Ectodermal cell (in vitro differentiated cells): ENCODE measurements around the gene RRAD. TPM values are rescaled to one million over a fixed set of nuclear protein-coding genes. Genes with fewer than 3 reads are reported as not detected.
"Not testable (repeated sequence)": the region's sequence is repeated elsewhere in the genome, so short reads cannot be mapped to it uniquely, and the experiment has no call there.

Source experiments
- H3K27ac ChIP-seq: 2 replicates; pipeline ENCODE4 v1.7.0; 2013; ENCODE audit warnings: mild to moderate bottlenecking, low read depth, low read length; ENCODE audit not compliant: insufficient read depth, poor library complexity, severe bottlenecking
- H3K27me3 ChIP-seq: 2 replicates; pipeline ENCODE4 v1.7.0; 2013; ENCODE audit warnings: mild to moderate bottlenecking, low read length; ENCODE audit not compliant: insufficient read depth, control insufficient read depth, poor library complexity, severe bottlenecking
- H3K36me3 ChIP-seq: one replicate; pipeline ENCODE4 v1.7.0; 2013; ENCODE audit warnings: low read length; ENCODE audit not compliant: control insufficient read depth, insufficient read depth
- H3K4me1 ChIP-seq: one replicate; pipeline ENCODE4 v1.7.0; 2013; ENCODE audit warnings: low read length; ENCODE audit not compliant: control insufficient read depth, insufficient read depth
- H3K4me3 ChIP-seq: 2 replicates; pipeline ENCODE4 v1.7.0; 2013; ENCODE audit warnings: low read depth, low read length, control low read depth; ENCODE audit not compliant: insufficient read depth
- H3K9me3 ChIP-seq: 2 replicates; pipeline ENCODE4 v1.7.0; 2013; ENCODE audit warnings: mild to moderate bottlenecking, low read length, moderate library complexity; ENCODE audit not compliant: control insufficient read depth
- WGBS, 2 experiments: methylation state at CpG; one replicate each; pipeline ENCODE4 v1.1.7; 2013; ENCODE audit warnings: missing lambda C conversion rate in 2 of 2; 5-methylcytosine and 5-hydroxymethylcytosine counted together
- polyA plus RNA-seq, 4 experiments: library from polyadenylated mRNA; stranded (reverse); fragments of 50-300 nt; gene quantifications; one replicate each; pipeline ENCODE4 v1.2.3, GENCODE V29; 2013

RRAD gene
- 0.56 TPM for polyA plus RNA-seq (2013, experiment 1 of 4)
- 0.52 TPM for polyA plus RNA-seq (2013, experiment 2 of 4)
- 0.48 TPM for polyA plus RNA-seq (2013, experiment 3 of 4)
- 0.41 TPM for polyA plus RNA-seq (2013, experiment 4 of 4)

GRCh38 chr16:66925322-66925840 lies at the start of gene RRAD:
Gene RRAD (minus strand): TSS chr16:66925535. CDS start chr16:66925179, 356 bp downstream.
- no peak within 1 kb of the TSS for H3K27ac ChIP-seq

GRCh38 chr16:66974932-66975246 lies 49.6 kb upstream of the RRAD start:
- H3K9me3 ChIP-seq, H3K36me3 ChIP-seq, H3K27ac ChIP-seq, H3K27me3 ChIP-seq, H3K4me3 ChIP-seq, H3K4me1 ChIP-seq: not testable (repeated sequence)
- 86 to 90% methylated on average over 11 of the region's 11 CpGs for WGBS, 2 experiments

More at GRCh38 chr16:66925322-66925840, at the start of gene RRAD:
- Histone ChIP-seq H3K36me3 (no peaks in the 10 kb centered on the region), H3K4me1 (peaks cover 14% of the 10 kb centered on the region), H3K27me3 (peaks cover 49% of the 10 kb centered on the region), H3K9me3 (no peaks in the 10 kb centered on the region), H3K4me3 (peak within 1 kb of the TSS; percentile 23)
- whole genome bisulfite sequencing, 2 experiments, result 6 to 7% methylated on average over 35 to 42 of the region's 42 CpGs

GRCh38 chr16:66974156-66974931 lies 49.0 kb upstream of the RRAD start:
- not testable (repeated sequence) for H3K36me3 ChIP-seq, H3K4me1 ChIP-seq, H3K27ac ChIP-seq, H3K4me3 ChIP-seq, H3K27me3 ChIP-seq, H3K9me3 ChIP-seq
- 93% methylated on average over 32 of the region's 32 CpGs for WGBS, 2 experiments

- H3K4me1 ChIP-seq, result no peaks in the 10 kb centered on the region
- 94 to 98% methylated on average over 6 of the region's 6 CpGs for WGBS, 2 experiments
- H3K4me3 ChIP-seq, result no peak overlapping the region
- H3K36me3 ChIP-seq, result no peaks in the 10 kb centered on the region
- no peaks in the 10 kb centered on the region for H3K9me3 ChIP-seq
- H3K27me3 ChIP-seq, result no peaks in the 10 kb centered on the region
- no peak overlapping the region for H3K27ac ChIP-seq
These were observed 48.4 kb upstream of the RRAD start for GRCh38 chr16:66973716-66974115.

- no peaks in the 10 kb centered on the region for H3K36me3 ChIP-seq
- H3K4me1 ChIP-seq, result no peaks in the 10 kb centered on the region
- no peak overlapping the region for H3K4me3 ChIP-seq
- WGBS, 2 experiments, result 71% methylated on average over 9 of the region's 9 CpGs
- no peak overlapping the region for H3K27ac ChIP-seq
- H3K9me3 ChIP-seq, result no peaks in the 10 kb centered on the region
- no peaks in the 10 kb centered on the region for H3K27me3 ChIP-seq
These were observed 47.6 kb upstream of the RRAD start for GRCh38 chr16:66972983-66973382.

GRCh38 chr16:66970775-66971720 lies 45.7 kb upstream of the RRAD start:
- H3K4me3 ChIP-seq, result no peak overlapping the region
- 89 to 91% methylated on average over 10 of the region's 10 CpGs for WGBS, 2 experiments

GRCh38 chr16:66968847-66969246 lies 43.5 kb upstream of the RRAD start:
- no peaks in the 10 kb centered on the region for H3K9me3 ChIP-seq
- no peaks in the 10 kb centered on the region for H3K4me1 ChIP-seq
- no peak overlapping the region for H3K27ac ChIP-seq
- no peak overlapping the region for H3K4me3 ChIP-seq
- H3K36me3 ChIP-seq, result no peaks in the 10 kb centered on the region
- WGBS, 2 experiments, result 91% methylated on average over 5 of the region's 5 CpGs
- no peaks in the 10 kb centered on the region for H3K27me3 ChIP-seq

More at GRCh38 chr16:66970775-66971720, 45.7 kb upstream of the RRAD start:
- H3K36me3 ChIP-seq, result no peaks in the 10 kb centered on the region
- H3K9me3 ChIP-seq, result no peaks in the 10 kb centered on the region
- H3K4me1 ChIP-seq, result no peaks in the 10 kb centered on the region
- no peaks in the 10 kb centered on the region for H3K27me3 ChIP-seq
- no peak overlapping the region for H3K27ac ChIP-seq

- no peaks in the 10 kb centered on the region for H3K9me3 ChIP-seq
- no peaks in the 10 kb centered on the region for H3K36me3 ChIP-seq
- no peaks in the 10 kb centered on the region for H3K27me3 ChIP-seq
- no peaks in the 10 kb centered on the region for H3K4me1 ChIP-seq
- no peak overlapping the region for H3K27ac ChIP-seq
- no peak overlapping the region for H3K4me3 ChIP-seq
- WGBS, 2 experiments, result 93 to 94% methylated on average over 6 of the region's 6 CpGs
These were observed 38.7 kb upstream of the RRAD start for GRCh38 chr16:66964049-66964448.

GRCh38 chr16:66961914-66962313 lies 36.6 kb upstream of the RRAD start:
- 93% methylated on average over 5 of the region's 5 CpGs for WGBS, 2 experiments
- Histone ChIP-seq H3K4me1 (no peaks in the 10 kb centered on the region), H3K4me3 (no peak overlapping the region), H3K36me3 (no peaks in the 10 kb centered on the region), H3K9me3 (no peaks in the 10 kb centered on the region), H3K27me3 (no peaks in the 10 kb centered on the region), H3K27ac (no peak overlapping the region)
